HG03095 (cell line): ENCODE measurements around the gene PCDHA5.
"Not testable (repeated sequence)": the region's sequence is repeated elsewhere in the genome, so short reads cannot be mapped to it uniquely, and the experiment has no call there.

Experiments used
- ATAC-seq: cut with Tn5 transposase; IDR thresholded peaks from one replicate; pipeline ENCODE4 v1.9.1; 2021; ENCODE audit warnings: moderate library complexity; ENCODE audit not compliant: unreplicated experiment

Gene PCDHA5

DNA sequence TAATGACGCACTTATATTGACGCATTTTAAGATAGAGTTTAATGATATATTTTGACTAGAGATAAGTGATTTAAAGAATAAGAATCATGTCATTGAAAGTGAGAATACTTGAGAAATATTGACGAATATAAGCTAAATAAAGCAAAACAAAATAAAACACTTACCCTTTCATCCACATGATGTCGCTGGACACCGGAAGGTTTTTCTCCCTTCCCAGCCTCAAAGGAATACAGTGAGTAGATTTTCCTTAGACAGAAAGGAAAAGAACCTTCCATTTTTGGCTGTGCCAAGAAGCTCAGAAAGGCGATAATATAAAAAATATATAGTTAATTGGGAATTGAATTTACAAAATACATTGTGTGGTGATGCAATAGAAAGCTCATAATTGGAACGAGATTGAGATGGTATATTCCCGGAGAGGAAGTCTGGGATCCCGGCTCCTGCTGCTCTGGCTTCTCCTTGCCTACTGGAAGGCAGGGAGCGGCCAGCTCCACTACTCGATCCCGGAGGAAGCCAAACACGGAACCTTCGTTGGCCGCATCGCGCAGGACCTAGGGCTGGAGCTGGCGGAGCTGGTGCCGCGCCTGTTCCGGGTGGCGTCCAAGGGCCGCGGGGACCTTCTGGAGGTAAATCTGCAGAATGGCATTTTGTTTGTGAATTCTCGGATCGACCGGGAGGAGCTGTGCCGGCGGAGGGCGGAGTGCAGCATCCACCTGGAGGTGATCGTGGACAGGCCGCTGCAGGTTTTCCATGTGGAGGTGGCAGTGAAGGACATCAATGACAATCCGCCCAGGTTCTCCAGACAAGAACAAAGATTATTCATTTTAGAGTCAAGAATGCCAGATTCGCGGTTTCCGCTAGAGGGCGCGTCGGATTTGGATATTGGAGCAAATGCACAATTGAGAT, at the start of gene PCDHA5:
Gene PCDHA5 (plus strand): TSS at position 239 of the 906 bp plus-strand sequence.
- ATAC-seq: no peak

DNA sequence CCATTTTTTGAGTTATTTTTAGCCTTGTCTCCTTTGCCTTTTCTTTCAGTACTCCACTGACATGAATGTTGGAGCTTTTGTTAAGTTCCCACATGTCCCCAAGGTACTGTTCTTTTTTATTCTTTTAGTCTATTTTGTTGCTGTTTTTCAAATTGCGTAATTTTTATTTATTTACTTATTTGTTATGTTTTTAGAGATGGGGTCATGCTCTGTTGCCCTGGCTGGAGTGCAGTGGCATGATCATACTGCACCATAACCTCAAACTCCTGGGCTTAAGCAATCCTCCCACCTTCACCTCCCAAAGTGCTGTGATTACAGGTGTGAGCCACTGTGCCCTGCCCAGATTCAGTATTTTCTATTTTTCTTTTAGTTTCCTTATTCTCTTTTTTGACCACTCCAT, 40.9 kb upstream of the PCDHA5 start:
- ATAC-seq: no peak

DNA sequence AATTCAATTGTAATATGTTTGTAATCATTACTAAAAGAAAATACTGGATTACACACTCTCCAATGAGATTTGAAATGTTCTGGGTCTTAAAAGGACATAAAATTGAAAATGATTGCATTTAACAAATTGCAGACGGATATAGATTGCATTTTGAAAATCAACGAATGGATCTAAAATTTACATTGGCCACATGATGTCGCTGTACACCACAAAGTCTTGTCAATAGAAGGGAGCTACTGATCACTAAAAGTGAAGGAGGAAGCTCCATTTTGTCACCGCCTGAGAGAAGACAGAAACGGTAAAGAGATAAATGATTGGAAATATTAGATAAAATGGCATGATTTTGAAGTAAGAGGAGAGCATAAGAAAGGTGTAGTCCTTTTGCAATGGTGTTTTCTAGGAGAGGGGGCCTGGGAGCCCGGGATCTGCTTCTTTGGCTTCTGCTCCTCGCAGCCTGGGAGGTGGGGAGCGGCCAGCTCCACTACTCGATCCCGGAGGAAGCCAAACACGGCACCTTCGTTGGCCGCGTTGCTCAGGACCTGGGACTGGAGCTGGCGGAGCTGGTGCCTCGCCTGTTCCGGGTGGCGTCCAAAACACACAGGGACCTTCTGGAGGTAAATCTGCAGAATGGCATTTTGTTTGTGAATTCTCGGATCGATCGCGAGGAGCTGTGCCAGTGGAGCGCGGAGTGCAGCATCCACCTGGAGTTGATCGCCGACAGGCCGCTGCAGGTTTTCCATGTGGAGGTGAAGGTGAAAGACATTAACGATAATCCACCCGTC, 35.3 kb upstream of the PCDHA5 start, which contains the start of gene PCDHA1:
Gene PCDHA1 (plus strand): TSS at position 236 of the 782 bp plus-strand sequence.
- ATAC-seq: no peak

DNA sequence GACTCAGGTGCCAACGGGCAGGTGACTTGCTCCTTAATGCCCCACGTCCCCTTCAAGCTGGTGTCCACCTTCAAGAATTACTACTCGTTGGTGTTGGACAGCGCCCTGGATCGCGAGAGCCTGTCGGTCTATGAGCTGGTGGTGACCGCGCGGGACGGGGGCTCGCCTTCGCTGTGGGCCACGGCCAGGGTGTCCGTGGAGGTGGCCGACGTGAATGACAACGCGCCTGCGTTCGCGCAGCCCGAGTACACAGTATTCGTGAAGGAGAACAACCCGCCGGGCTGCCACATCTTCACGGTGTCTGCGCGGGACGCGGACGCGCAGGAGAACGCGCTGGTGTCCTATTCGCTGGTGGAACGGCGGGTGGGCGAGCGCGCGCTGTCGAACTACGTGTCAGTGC, 34.0 kb upstream of the PCDHA5 start:
- not testable (repeated sequence) for ATAC-seq

DNA sequence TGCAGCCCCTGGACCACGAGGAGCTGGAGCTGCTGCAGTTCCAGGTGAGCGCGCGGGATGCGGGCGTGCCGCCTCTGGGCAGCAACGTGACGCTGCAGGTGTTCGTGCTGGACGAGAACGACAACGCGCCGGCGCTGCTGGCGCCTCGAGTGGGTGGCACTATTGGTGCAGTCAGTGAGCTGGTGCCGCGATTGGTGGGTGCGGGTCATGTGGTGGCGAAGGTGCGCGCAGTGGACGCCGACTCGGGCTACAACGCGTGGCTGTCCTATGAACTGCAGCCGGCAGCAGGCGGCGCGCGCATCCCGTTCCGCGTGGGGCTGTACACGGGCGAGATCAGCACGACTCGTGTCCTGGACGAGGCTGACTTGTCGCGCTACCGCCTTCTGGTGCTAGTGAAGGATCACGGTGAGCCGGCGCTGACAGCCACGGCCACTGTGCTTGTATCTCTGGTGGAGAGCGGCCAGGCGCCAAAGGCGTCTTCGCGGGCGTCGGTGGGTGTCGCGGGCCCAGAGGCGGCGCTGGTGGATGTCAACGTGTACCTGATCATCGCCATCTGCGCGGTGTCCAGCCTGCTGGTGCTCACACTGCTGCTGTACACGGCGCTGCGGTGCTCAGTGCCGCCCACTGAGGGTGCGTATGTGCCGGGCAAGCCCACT, 33.4 kb upstream of the PCDHA5 start:
- ATAC-seq: not testable (repeated sequence)

DNA sequence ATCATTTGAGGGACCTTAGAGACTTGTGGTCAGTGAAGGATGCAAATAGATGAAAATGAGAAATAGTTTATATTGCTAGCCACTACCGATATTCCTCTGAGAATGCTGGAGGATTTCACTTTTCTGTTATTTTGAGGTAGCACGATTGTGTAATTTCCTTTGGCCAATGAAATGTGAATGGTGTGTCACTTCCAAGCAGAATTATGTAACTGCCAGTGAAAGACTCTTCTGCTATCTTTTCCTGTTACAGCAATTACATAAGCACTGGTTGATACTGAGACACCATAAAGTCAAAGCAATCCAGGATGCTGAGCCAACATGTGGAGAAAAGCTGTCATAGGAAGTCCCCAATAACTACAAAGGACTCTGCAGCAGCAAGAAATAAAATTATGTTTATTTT, 30.3 kb upstream of the PCDHA5 start:
- no peak for ATAC-seq

DNA sequence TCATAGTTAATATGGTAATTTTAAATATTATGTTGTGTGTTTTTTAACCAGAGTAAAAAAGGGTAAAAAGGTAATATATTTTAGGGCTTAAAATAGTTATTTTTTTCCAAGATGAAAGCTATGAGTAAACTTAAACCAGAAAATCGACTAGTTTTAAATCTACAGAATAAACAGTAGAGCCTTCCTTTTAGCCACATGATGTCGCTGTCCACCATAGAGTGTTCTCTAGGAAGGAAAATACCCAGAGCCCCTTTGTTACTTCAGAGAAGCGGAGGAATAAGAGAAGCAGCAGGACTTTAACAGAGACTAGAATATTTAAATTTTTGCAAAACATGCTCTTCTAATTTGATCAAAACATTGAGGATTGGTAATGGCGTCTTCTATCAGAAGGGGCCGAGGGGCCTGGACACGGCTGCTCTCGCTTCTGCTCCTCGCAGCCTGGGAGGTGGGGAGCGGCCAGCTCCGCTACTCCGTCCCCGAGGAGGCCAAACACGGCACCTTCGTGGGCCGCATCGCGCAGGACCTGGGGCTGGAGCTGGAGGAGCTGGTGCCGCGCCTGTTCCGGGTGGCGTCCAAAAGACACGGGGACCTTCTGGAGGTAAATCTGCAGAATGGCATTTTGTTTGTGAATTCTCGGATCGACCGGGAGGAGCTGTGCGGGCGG, 26.7 kb upstream of the PCDHA5 start, which contains the start of gene PCDHA2:
Gene PCDHA2 (plus strand): TSS at position 258 of the 664 bp plus-strand sequence.
- no peak for ATAC-seq

DNA sequence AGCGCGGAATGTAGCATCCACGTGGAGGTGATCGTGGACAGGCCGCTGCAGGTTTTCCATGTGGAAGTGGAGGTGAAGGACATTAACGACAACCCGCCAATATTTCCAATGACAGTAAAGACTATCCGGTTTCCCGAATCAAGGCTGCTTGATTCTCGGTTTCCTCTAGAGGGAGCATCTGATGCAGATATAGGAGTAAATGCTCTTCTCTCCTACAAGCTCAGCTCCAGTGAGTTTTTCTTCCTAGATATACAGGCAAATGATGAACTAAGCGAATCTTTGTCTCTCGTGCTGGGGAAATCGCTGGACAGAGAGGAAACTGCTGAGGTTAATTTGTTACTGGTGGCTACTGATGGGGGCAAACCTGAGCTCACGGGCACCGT, 26.2 kb upstream of the PCDHA5 start:
- no peak for ATAC-seq

DNA sequence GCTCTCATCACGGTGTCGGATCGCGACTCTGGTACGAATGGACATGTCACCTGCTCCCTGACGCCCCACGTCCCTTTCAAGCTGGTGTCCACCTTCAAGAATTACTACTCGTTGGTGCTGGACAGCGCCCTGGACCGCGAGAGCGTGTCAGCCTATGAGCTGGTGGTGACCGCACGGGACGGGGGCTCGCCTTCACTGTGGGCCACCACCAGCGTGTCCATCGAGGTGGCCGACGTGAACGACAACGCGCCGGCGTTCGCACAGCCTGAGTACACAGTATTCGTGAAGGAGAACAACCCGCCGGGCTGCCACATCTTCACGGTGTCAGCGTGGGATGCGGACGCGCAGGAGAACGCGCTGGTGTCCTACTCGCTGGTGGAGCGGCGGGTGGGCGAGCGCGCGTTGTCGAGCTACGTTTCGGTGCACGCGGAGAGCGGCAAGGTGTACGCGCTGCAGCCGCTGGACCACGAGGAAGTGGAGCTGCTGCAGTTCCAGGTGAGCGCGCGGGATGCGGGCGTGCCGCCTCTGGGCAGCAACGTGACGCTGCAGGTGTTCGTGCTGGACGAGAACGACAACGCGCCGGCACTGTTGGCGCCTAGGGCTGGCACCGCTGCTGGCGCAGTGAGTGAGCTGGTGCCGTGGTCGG, 25.2 kb upstream of the PCDHA5 start:
- not testable (repeated sequence) for ATAC-seq

DNA sequence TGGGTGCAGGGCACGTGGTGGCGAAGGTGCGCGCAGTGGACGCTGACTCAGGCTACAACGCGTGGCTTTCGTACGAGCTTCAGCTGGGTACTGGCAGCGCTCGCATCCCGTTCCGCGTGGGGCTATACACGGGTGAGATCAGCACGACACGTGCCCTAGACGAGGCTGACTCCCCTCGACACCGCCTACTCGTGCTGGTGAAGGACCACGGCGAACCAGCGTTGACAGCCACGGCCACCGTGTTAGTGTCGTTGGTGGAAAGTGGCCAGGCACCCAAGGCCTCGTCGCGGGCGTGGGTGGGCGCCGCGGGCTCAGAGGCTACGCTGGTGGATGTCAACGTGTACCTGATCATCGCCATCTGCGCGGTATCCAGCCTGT, 24.7 kb upstream of the PCDHA5 start:
- ATAC-seq: no peak

DNA sequence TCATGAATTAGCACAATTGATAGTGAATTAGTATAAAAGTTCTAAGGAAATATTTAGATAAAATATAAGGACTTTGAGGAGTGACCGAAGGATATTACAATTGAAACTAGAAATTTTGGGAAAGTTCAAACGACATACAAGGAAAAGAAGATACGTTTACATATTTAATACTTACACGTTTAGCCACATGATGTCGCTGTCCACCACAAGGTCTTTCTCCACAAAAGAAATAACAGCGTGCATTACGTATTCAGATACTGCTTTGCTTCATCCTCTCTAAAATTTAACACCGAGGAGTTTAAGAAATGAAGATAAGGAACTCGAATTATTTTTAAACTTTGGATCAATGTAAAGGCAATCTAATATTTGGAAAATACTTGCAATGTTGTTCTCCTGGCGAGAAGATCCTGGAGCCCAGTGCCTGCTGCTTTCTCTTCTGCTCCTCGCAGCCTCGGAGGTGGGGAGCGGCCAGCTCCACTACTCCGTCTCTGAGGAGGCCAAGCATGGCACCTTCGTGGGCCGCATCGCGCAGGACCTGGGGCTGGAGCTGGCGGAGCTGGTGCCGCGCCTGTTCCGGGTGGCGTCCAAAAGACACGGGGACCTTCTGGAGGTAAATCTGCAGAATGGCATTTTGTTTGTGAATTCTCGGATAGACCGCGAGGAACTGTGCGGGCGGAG, 20.5 kb upstream of the PCDHA5 start, which contains the start of gene PCDHA3:
Gene PCDHA3 (plus strand): TSS at position 242 of the 678 bp plus-strand sequence.
- ATAC-seq: no peak

DNA sequence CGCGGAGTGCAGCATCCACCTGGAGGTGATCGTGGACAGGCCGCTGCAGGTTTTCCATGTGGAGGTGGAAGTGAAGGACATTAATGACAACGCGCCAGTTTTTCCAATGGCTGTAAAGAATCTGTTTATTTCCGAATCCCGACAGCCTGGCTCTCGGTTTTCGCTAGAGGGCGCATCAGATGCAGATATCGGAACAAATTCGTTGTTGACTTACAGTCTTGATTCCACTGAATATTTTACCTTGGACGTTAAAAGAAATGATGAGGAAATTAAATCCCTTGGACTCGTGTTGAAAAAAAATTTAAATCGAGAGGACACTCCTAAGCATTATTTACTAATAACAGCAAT, 19.9 kb upstream of the PCDHA5 start:
- no peak for ATAC-seq

DNA sequence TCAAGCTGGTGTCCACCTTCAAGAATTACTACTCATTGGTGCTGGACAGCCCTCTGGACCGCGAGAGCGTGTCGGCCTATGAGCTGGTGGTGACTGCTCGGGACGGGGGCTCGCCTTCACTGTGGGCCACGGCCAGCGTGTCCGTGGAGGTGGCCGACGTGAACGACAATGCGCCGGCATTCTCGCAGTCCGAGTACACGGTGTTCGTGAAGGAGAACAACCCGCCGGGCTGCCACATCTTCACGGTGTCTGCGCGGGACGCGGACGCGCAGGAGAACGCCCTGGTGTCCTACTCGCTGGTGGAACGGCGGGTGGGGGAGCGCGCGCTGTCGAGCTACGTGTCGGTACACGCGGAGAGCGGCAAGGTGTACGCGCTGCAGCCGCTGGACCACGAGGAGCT, 19.0 kb upstream of the PCDHA5 start:
- not testable (repeated sequence) for ATAC-seq

DNA sequence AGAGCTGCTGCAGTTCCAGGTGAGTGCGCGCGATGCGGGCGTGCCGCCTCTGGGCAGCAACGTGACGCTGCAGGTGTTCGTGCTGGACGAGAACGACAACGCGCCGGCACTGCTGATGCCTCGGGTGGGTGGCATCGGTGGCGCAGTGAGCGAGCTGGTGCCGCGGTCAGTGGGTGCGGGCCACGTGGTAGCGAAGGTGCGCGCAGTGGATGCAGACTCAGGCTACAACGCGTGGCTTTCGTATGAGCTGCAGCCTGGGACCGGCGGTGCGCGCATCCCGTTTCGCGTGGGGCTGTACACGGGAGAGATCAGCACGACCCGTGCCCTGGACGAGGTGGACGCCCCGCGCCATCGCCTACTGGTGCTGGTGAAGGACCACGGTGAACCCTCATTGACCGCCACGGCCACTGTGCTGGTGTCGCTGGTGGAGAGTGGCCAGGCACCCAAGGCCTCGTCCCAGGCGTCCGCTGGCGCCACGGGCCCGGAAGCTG, 18.6 kb upstream of the PCDHA5 start:
- no peak for ATAC-seq

DNA sequence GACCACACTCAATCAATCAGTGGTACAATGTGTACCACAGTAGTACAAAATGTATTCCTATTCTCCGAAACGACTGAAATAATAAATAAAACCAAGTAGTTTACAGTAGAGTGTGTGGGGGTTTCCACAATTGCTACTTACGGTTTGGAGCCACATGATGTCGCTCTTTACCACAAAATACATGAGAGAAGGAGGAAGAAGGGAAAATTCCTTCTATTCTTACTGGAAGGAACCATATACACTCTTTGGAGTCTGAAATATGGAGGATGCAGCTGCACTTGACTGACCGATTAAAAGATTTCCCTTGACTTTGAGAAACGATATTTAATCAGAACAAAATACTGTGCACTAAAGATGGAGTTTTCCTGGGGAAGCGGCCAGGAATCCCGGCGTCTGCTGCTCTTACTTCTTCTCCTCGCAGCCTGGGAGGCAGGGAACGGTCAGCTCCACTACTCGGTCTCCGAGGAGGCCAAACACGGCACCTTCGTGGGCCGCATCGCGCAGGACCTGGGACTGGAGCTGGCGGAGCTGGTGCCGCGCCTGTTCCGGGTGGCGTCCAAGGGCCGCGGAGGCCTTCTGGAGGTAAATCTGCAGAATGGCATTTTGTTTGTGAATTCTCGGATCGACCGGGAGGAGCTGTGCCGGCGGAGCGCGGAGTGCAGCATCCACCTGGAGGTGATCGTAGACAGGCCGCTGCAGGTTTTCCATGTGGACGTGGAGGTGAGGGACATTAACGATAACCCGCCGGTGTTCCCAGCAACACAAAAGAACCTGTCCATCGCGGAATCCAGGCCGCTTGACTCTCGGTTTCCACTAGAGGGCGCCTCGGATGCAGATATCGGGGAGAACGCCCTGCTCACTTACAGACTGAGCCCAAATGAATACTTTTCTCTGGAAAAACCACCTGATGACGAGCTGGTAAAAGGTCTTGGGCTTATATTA, 14.3 kb upstream of the PCDHA5 start, which contains the start of gene PCDHA4:
Gene PCDHA4 (plus strand): TSS at position 235 of the 942 bp plus-strand sequence.
- no peak for ATAC-seq

DNA sequence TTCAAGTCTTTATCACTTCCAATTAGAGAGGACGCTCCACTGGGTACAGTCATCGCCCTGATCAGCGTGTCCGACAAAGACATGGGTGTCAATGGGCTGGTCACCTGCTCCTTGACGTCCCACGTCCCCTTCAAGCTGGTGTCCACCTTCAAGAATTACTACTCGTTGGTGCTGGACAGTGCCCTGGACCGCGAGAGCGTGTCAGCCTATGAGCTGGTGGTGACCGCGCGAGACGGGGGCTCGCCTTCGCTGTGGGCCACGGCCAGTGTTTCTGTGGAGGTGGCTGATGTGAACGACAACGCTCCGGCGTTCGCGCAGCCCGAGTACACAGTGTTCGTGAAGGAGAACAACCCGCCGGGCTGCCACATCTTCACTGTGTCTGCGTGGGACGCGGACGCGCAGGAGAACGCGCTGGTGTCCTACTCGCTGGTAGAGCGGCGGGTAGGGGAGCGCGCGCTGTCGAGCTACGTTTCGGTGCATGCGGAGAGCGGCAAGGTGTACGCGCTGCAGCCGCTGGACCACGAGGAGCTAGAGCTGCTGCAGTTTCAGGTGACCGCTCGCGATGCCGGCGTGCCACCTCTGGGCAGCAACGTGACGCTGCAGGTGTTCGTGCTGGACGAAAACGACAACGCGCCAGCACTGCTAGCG, 13.0 kb upstream of the PCDHA5 start:
- not testable (repeated sequence) for ATAC-seq

DNA sequence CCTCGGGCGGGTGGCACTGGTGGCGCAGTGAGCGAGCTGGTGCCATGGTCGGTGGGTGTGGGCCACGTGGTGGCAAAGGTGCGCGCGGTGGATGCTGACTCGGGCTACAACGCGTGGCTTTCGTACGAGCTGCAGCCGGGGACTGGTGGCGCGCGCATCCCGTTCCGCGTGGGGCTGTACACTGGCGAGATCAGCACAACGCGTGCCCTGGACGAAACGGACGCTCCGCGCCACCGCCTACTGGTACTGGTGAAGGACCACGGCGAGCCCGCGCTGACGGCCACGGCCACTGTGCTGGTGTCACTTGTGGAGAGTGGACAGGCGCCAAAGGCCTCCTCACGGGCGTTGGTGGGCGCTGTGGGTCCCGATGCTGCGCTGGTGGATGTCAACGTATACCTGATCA, 12.5 kb upstream of the PCDHA5 start:
- ATAC-seq: no peak

DNA sequence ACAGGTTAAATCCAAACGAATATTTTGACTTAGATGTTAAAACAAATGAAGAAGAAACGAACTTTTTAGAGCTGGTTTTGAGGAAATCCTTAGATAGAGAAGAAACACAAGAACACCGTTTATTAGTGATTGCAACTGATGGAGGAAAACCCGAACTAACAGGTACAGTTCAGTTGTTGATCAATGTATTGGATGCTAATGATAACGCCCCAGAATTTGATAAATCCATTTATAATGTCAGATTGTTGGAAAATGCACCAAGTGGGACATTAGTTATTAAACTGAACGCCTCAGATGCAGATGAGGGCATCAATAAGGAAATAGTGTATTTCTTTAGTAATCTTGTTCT, 842 bp downstream of the PCDHA5 start:
- ATAC-seq: no peak
